Ovary (tissue), 9 donors: ENCODE measurements around the gene GPSM3. TPM values are rescaled to one million over a fixed set of nuclear protein-coding genes. Genes with fewer than 3 reads are reported as not detected.

Experiments used
- DNase-seq, 5 donors: peaks; one replicate each; pipeline ENCODE4 v3.0.0-alpha.2; 2019 to 2020
- H3K27ac ChIP-seq, 2 donors: fragments of 200-600 bp; one replicate each; pipeline versions ENCODE4 v1.5.1 to v1.8.0; 2019 to 2022
- H3K27me3 ChIP-seq: fragments of 200-600 bp; one replicate; pipeline ENCODE4 v1.8.0; 2022
- H3K36me3 ChIP-seq: fragments of 200-600 bp; sonication (generic); one replicate; pipeline ENCODE4 v1.5.1; 2019
- H3K4me1 ChIP-seq: one replicate; pipeline ENCODE4 v1.8.1; 2013; ENCODE audit warnings: mild to moderate bottlenecking, moderate library complexity; ENCODE audit not compliant: insufficient read depth
- H3K4me3 ChIP-seq: fragments of 200-600 bp; sonication (generic); one replicate; pipeline ENCODE4 v1.5.1; 2017
- H3K9me3 ChIP-seq, 2 donors: fragments of 200-600 bp in 1 of 2; sonication (generic) in 1 of 2; one replicate each; pipeline versions ENCODE4 v1.5.1 to v1.8.1; 2013 to 2019; ENCODE audit warnings: mild to moderate bottlenecking in 1 of 2, moderate library complexity in 1 of 2
- CTCF ChIP-seq, 3 donors: fragments of 450-650 bp in 2 of 3; fragments of 200-600 bp in 1 of 3; IDR thresholded peaks; one replicate each; pipeline versions ENCODE4 v1.5.1 to v1.8.0; 2016 to 2022; ENCODE audit warnings: antibody characterized with exemption in 3 of 3, mild to moderate bottlenecking in 1 of 3
- EP300 ChIP-seq: sonication (generic); formaldehyde crosslinking; IDR thresholded peaks from one replicate; pipeline ENCODE4 v1.6.1; 2017; ENCODE audit warnings: antibody characterized with exemption
- POLR2A ChIP-seq: fragments of 450-650 bp; IDR thresholded peaks from one replicate; pipeline ENCODE4 v1.6.1; 2017; ENCODE audit warnings: antibody characterized with exemption, mild to moderate bottlenecking, moderate library complexity
- WGBS, 3 donors: extraction: QIAGEN DNeasy Blood & Tissue Kit in 1 of 3; methylation state at CpG; one replicate each; pipeline versions ENCODE4 v1.1.5 to v1.1.7; 2013 to 2017; 5-methylcytosine and 5-hydroxymethylcytosine counted together
- intact Hi-C, 4 donors: fragments of 100-400 bp; cut with DNase I; formaldehyde crosslinking; loops; one replicate each; pipeline versions ENCODE4 v1.11.0 to v1.15.1; 2022 to 2023
- polyA plus RNA-seq, 2 donors: library from polyadenylated mRNA; stranded (reverse); fragments of 200-250 nt in 1 of 2; fragments of 350-450 nt in 1 of 2; fragmentation: Illumina TruSeq in 1 of 2; extraction: RNeasy Lipid Tissue Mini Kit (QIAGEN cat#74804) in 1 of 2; gene quantifications; one replicate each; pipeline ENCODE4 v1.2.3, GENCODE V29; 2013 to 2014
- total RNA-seq, 7 donors: library from RNA; depleted of rRNA in 2 of 7; stranded (reverse); fragments of >200 nt in 2 of 7; fragmentation: NEBNext Ultra II Directional in 3 of 7; extraction: Animal tissue kit (Norgen Biotek cat#: 25700) in 3 of 7; gene quantifications; one replicate each; pipeline versions ENCODE4 v1.1.0 to v1.2.4, GENCODE V29; 2016 to 2023
- donor health status: DM: no; HTN: no; CAD: no; lungs with moderate emphysema.
- donor health status: DM: no; HTN: no; CAD: no.
- donor health status: Bipolar disorder and iron deficiency.
- donor health status: DM: yes; HTN: yes; CAD: no.
- donor health status: DM: no; HTN: no; CAD: no.
- donor health status: DM: yes; HTN: yes; CAD: no.

The GPSM3 gene
- total and polyA plus RNA-seq, 9 donors = 3.1 to 8.7 (median 5.2) TPM

- H3K36me3 ChIP-seq = no peaks in the 10 kb centered on the region
- TF ChIP-seq POLR2A (no peak), EP300 (no peak), CTCF (IDR thresholded peaks at IDR 0.05) (no peak)
- no peaks in the 10 kb centered on the region for H3K9me3 ChIP-seq
- H3K4me1 ChIP-seq = no peaks in the 10 kb centered on the region
- intact Hi-C loops = no loop called here
- H3K27ac ChIP-seq = no peak overlapping the region
- no peaks in the 10 kb centered on the region for H3K27me3 ChIP-seq
- no peak overlapping the region for H3K4me3 ChIP-seq
- no peak for DNase-seq
- WGBS, 3 donors = 91 to 96% (median 95%) methylated on average over 7 of the region's 7 CpGs
Observed at GRCh38 chr6:32226434-32226833, 34.0 kb upstream of the GPSM3 start.

- Histone ChIP-seq H3K4me3 (no peak overlapping the region), H3K4me1 (no peaks in the 10 kb centered on the region), H3K36me3 (no peaks in the 10 kb centered on the region), H3K9me3 (no peaks in the 10 kb centered on the region), H3K27me3 (no peaks in the 10 kb centered on the region), H3K27ac (no peak overlapping the region)
- intact Hi-C loops = no loop called here
- no peak for DNase-seq
- 57 to 76% (median 75%) methylated on average over 2 of the region's 2 CpGs for WGBS, 3 donors
- TF ChIP-seq CTCF (IDR thresholded peaks at IDR 0.05) (no peak), POLR2A (no peak), EP300 (no peak)
Observed at GRCh38 chr6:32224696-32225095, 32.3 kb upstream of the GPSM3 start.

GRCh38 chr6:32223258-32224235, 31.1 kb upstream of the GPSM3 start, which contains the start of gene NOTCH4:
Gene NOTCH4, minus strand, starts transcription at chr6:32224067. Its CDS starts 139 bp downstream, at chr6:32223928.
- no peaks in the 10 kb centered on the region for H3K4me1 ChIP-seq
- H3K36me3 ChIP-seq = no peaks in the 10 kb centered on the region
- intact Hi-C loops = no loop called here
- H3K4me3 ChIP-seq = no peak within 1 kb of the TSS
- 58 to 60% (median 58%) methylated on average over 20 of the region's 20 CpGs for WGBS, 3 donors
- DNase-seq = no peak
- TF ChIP-seq EP300 (no peak), POLR2A (no peak), CTCF (IDR thresholded peaks at IDR 0.05) (no peak)
- no peaks in the 10 kb centered on the region for H3K27me3 ChIP-seq
- no peak within 1 kb of the TSS for H3K27ac ChIP-seq
- no peaks in the 10 kb centered on the region for H3K9me3 ChIP-seq

GRCh38 chr6:32222333-32223230, 30.1 kb upstream of the GPSM3 start:
- no peaks in the 10 kb centered on the region for H3K9me3 ChIP-seq
- TF ChIP-seq POLR2A = no peak
- no peak for TF ChIP-seq EP300
- H3K36me3 ChIP-seq = no peaks in the 10 kb centered on the region
- no peak for DNase-seq
- intact Hi-C loops = no loop called here
- H3K27ac ChIP-seq = no peak overlapping the region
- no peaks in the 10 kb centered on the region for H3K4me1 ChIP-seq
- no peaks in the 10 kb centered on the region for H3K27me3 ChIP-seq
- WGBS, 3 donors = 83 to 88% (median 85%) methylated on average over 8 of the region's 8 CpGs
- H3K4me3 ChIP-seq = no peak overlapping the region
